Measurements from ENCODE around the gene CEBPG.

DNA sequence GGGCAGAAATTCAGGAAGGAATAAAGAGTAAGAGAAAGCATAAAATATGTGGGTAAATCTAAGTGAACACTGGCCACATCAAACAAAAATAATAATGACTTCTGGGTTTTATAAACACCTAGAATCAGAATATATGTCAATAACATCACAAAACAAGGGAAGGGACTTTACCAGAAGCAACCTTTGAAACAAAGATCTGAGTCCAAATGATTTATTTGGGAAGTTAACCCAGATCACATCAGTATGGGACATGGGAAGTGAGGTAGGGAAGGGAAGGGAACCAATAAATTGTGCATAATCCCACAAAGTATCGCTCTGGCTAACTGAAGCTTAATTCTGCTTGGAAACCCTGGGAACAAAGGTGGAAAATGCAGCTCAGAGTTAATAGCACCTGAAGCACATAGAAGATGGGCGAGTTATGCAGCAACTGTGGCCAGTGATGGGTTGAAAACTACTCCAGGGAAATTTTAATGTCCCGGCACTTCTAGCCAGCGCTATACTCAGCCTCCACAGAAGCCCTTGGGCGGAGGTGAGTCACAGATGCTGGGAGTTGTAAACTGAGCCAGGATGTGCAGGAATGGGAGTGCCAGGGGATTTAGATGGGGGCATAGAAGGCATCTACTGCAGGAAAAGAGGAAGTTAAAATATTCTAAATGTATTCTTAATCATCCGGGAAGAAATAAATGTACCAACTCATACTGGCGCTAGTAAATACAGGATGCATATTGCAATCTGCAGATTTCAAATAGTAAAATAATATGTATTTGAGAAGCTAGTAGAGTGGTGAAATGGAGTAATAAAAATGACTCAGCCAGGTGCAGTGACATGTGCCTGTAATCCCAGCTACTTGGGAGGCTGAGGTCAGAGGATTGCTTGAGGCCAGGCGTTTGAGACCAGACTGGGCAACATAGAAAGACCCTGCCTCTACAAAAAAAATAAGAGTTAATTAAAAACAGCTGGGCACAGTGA lies 34.2 kb upstream of the CEBPG start:
- no peak for TF ChIP-seq POLR2A (IDR thresholded peaks at IDR 0.05)
- TF ChIP-seq, protein P1, sequence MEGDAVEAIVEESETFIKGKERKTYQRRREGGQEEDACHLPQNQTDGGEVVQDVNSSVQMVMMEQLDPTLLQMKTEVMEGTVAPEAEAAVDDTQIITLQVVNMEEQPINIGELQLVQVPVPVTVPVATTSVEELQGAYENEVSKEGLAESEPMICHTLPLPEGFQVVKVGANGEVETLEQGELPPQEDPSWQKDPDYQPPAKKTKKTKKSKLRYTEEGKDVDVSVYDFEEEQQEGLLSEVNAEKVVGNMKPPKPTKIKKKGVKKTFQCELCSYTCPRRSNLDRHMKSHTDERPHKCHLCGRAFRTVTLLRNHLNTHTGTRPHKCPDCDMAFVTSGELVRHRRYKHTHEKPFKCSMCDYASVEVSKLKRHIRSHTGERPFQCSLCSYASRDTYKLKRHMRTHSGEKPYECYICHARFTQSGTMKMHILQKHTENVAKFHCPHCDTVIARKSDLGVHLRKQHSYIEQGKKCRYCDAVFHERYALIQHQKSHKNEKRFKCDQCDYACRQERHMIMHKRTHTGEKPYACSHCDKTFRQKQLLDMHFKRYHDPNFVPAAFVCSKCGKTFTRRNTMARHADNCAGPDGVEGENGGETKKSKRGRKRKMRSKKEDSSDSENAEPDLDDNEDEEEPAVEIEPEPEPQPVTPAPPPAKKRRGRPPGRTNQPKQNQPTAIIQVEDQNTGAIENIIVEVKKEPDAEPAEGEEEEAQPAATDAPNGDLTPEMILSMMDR (IDR thresholded peaks at IDR 0.05), result no peak
